Psoas muscle (tissue), 8 donors: Measurements from ENCODE around the gene IL10. TPM values are rescaled to one million over a fixed set of nuclear protein-coding genes. Genes with fewer than 3 reads are reported as not detected.

Experiments
- ATAC-seq, 4 donors: fragments of 200-7000 bp; cut with Tn5 transposase; one replicate each; pipeline ENCODE4 v1.9.1; 2020; ENCODE audit warnings: moderate library complexity in 3 of 4, mild to moderate bottlenecking in 2 of 4
- DNase-seq, 2 donors: peaks; one replicate each; pipeline ENCODE4 v3.0.0-alpha.2; 2020
- H3K27ac ChIP-seq: fragments of 200-600 bp; one replicate; pipeline ENCODE4 v1.8.0; 2022
- H3K27me3 ChIP-seq, 3 donors: fragments of 200-600 bp in 1 of 3; one replicate each; pipeline versions ENCODE4 v1.6.1 to v1.8.0; 2013 to 2022; ENCODE audit warnings: low read length in 2 of 3, mild to moderate bottlenecking in 2 of 3, moderate library complexity in 1 of 3; ENCODE audit not compliant: insufficient read depth in 3 of 3
- H3K36me3 ChIP-seq, 2 donors: fragments of 200-600 bp in 1 of 2; one replicate each; pipeline versions ENCODE4 v1.6.1 to v1.8.0; 2013 to 2022; ENCODE audit warnings: low read depth in 1 of 2, mild to moderate bottlenecking in 1 of 2, moderate library complexity in 1 of 2; ENCODE audit not compliant: insufficient read depth in 1 of 2
- H3K4me1 ChIP-seq: fragments of 200-600 bp; one replicate; pipeline ENCODE4 v1.8.0; 2022
- H3K4me3 ChIP-seq: fragments of 200-600 bp; one replicate; pipeline ENCODE4 v1.8.0; 2022; ENCODE audit warnings: mild to moderate bottlenecking
- H3K9me3 ChIP-seq: fragments of 200-600 bp; one replicate; pipeline ENCODE4 v1.8.0; 2022
- WGBS, 3 donors: extraction: QIAGEN DNeasy Blood & Tissue Kit; methylation state at CpG; one replicate each; pipeline versions ENCODE4 v1.1.6 to v1.1.7; 2013; 5-methylcytosine and 5-hydroxymethylcytosine counted together
- intact Hi-C, 2 donors: fragments of 100-400 bp; cut with DNase I; formaldehyde crosslinking; loops; one replicate each; pipeline versions ENCODE4 v1.11.0 to v1.14.2; 2022
- polyA plus RNA-seq, 3 donors: library from polyadenylated mRNA; stranded (reverse); fragments of 200-250 nt; gene quantifications; one replicate each; pipeline ENCODE4 v1.2.3, GENCODE V29; 2013
- total RNA-seq, 4 donors: library from RNA; stranded (reverse); fragmentation: NEBNext Ultra II Directional in 2 of 4; extraction: Animal tissue kit (Norgen Biotek cat#: 25700) in 2 of 4; gene quantifications; one replicate each; pipeline versions ENCODE4 v1.2.1 to v1.2.4, GENCODE V29; 2021 to 2023
- TF ChIP-seq, protein P1 (sequence below): fragments of 200-600 bp; IDR thresholded peaks from one replicate; pipeline ENCODE4 v1.8.0; 2022; ENCODE audit warnings: antibody characterized with exemption
- donor health status: healthy with polysubstance abuse.
- donor health status: DM: no; HTN: no; CAD: no; lungs with moderate emphysema.
- donor health status: Bipolar disorder and iron deficiency.
- donor health status: healthy.
- donor health status: DM: yes; HTN: yes; CAD: no.
- donor health status: DM: no; HTN: no; CAD: no.
- donor health status: DM: no; HTN: no; CAD: no.
- donor health status: DM: yes; HTN: yes; CAD: no.

The IL10 gene
- total and polyA plus RNA-seq, 7 donors = 0.20 to 0.82 (median 0.38) TPM; not detected in 1

DNA sequence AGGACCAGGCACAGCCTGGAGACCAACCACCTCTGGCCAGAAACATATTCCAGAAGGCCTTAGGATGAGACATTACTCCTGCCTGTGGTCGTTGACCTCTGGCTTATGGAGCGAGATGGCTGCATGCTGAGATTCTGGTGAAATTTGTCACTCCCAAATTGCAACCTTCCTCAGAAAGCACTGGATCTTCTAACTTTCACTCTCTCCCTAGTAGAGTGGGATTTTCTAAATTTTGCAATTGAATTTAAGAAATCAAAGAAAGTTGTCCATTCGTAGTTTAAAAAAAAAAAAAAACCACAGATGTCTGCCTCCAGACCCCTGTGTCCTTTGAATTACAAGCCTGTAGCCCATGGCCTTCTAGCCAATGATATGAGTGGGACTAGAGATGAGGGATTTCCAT, 28.6 kb upstream of the IL10 start:
- intact Hi-C loops = loop anchor here in 1 of 2 donors (5.0 kb wide), 1 partner anchor 64 kb away; no protein-coding TSS in a partner anchor
- 68 to 83% (median 69%) methylated on average over 3 of the region's 3 CpGs for WGBS, 3 donors
- ATAC-seq (no peak), DNase-seq (no peak)
- no peak overlapping the region for H3K27ac ChIP-seq
- H3K9me3 ChIP-seq = no peaks in the 10 kb centered on the region
- H3K27me3 ChIP-seq = no peaks in the 10 kb centered on the region
- no peak overlapping the region for H3K4me3 ChIP-seq
- H3K4me1 ChIP-seq = no peaks in the 10 kb centered on the region
- TF ChIP-seq, protein P1, sequence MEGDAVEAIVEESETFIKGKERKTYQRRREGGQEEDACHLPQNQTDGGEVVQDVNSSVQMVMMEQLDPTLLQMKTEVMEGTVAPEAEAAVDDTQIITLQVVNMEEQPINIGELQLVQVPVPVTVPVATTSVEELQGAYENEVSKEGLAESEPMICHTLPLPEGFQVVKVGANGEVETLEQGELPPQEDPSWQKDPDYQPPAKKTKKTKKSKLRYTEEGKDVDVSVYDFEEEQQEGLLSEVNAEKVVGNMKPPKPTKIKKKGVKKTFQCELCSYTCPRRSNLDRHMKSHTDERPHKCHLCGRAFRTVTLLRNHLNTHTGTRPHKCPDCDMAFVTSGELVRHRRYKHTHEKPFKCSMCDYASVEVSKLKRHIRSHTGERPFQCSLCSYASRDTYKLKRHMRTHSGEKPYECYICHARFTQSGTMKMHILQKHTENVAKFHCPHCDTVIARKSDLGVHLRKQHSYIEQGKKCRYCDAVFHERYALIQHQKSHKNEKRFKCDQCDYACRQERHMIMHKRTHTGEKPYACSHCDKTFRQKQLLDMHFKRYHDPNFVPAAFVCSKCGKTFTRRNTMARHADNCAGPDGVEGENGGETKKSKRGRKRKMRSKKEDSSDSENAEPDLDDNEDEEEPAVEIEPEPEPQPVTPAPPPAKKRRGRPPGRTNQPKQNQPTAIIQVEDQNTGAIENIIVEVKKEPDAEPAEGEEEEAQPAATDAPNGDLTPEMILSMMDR = no peak
- no peaks in the 10 kb centered on the region for H3K36me3 ChIP-seq

DNA sequence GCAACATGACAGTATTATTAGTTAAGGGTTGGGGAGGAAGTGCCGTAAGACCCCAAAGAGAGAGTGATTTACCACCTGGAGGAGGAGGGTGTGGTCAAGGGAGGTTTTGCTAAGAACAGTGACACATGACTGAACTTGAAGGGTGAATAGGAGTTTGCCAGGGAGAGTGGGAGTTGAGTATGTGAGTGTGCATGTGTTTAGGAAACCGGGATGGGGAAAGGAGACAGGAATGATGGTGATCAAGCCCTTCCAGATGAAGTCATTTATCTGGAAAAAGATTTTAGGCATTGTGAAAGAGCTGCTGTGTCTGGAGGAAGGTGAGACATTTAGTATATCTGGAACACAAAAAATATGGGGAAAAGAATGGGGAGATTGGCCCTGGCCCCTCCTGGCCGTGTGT, 28.1 kb upstream of the IL10 start:
- 62 to 74% (median 72%) methylated on average over 3 of the region's 3 CpGs for WGBS, 3 donors
- Histone ChIP-seq H3K27ac (no peak overlapping the region), H3K4me3 (no peak overlapping the region), H3K9me3 (no peaks in the 10 kb centered on the region), H3K27me3 (no peaks in the 10 kb centered on the region), H3K36me3 (no peaks in the 10 kb centered on the region), H3K4me1 (no peaks in the 10 kb centered on the region)
- ATAC-seq (no peak), DNase-seq (no peak)
- TF ChIP-seq, protein P1 = no peak
- intact Hi-C loops = loop anchor here in 1 of 2 donors (5.0 kb wide), 1 partner anchor 63 kb away; no protein-coding TSS in a partner anchor

DNA sequence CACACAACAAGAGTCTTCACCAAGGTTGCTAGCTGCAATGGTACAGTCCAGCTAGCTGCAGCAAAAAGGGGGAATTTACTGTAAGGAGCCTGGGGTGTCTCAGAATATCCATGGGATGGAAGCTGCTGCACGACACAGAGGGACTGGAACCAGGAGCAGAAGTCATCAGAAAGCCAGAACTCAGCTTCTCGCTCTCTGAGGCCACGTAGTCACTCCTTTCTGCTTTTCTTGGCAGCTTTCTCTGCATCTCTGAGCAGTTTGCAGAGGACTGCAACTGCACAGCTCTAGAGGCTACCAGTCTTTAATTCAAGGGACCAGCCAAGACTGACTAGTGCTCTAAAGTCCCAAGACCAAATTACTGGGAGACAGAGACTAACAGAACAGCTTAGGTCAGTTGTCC, 27.0 kb upstream of the IL10 start:
- 75 to 83% (median 78%) methylated on average over 3 of the region's 3 CpGs for whole genome bisulfite sequencing, 3 donors
- Histone ChIP-seq H3K27me3 (no peaks in the 10 kb centered on the region), H3K36me3 (no peaks in the 10 kb centered on the region), H3K27ac (no peak overlapping the region), H3K4me1 (no peaks in the 10 kb centered on the region), H3K4me3 (no peak overlapping the region), H3K9me3 (no peaks in the 10 kb centered on the region)
- TF ChIP-seq, protein P1 = no peak
- intact Hi-C loops = no loop called here
- no peak for DNase-seq
- ATAC-seq = no peak

DNA sequence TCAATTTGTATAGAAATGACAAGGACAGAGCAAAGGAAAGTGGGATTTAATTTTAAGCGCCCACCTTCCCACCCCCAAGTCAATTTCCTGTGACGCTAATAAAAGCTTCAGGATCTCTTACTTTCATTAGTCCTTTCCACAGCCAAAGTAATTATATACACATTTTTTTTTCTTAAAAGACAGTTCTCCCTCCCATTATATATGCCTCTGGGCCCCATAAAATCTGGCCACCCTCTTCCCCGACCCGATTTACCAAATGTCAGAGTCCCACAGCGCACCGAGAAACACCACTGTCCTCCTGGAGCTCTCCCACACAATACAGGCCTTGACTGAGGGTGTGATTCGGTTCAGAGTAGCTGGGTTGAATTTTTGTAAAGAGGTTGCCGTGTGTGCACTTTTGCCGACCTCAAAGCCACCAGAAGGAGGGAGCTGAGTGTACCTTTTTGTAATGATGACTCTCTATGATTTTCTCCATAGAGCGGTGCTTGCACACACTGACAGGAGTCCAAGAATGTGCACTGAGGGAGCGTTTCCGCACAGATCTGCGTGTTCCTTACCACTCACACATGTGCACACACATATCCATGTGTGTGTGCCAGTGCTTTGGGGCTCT, 26.2 kb upstream of the IL10 start:
- Histone ChIP-seq H3K27ac (no peak overlapping the region), H3K36me3 (no peaks in the 10 kb centered on the region), H3K4me3 (no peak overlapping the region), H3K4me1 (no peaks in the 10 kb centered on the region), H3K27me3 (no peaks in the 10 kb centered on the region), H3K9me3 (no peaks in the 10 kb centered on the region)
- 78 to 84% (median 80%) methylated on average over 13 of the region's 13 CpGs for WGBS, 3 donors
- ATAC-seq = no peak
- DNase-seq = no peak
- intact Hi-C loops = no loop called here
- TF ChIP-seq, protein P1 = no peak
